Activated CD4-positive, alpha-beta memory T cell treated with anti-CD3 and anti-CD28 coated beads for 36 hours (primary cell): ENCODE measurements around the gene RPS6KA3. TPM values are rescaled to one million over a fixed set of nuclear protein-coding genes. Genes with fewer than 3 reads are reported as not detected.

Experiments
- CTCF ChIA-PET: fragments of 350-600 bp; sonication (Branson Sonifier 250); formaldehyde crosslinking; loops from one replicate; lab custom pipeline; 2021; ENCODE audit warnings: antibody characterized with exemption, inconsistent platforms; lab: Charles Lee
- POLR2A ChIA-PET: fragments of 350-600 bp; sonication (Branson Sonifier 250); formaldehyde crosslinking; loops from one replicate; lab custom pipeline; 2021; ENCODE audit warnings: antibody characterized with exemption; lab: Charles Lee
- DNase-seq: peaks from one replicate; pipeline ENCODE4 v3.0.0-alpha.2; 2020
- H3K27ac Mint-ChIP-seq: one replicate; pipeline ENCODE4 v1.8.0; 2021; ENCODE audit warnings: mixed read lengths
- H3K27me3 Mint-ChIP-seq: one replicate; pipeline ENCODE4 v1.8.0; 2021; ENCODE audit warnings: mixed read lengths
- H3K36me3 Mint-ChIP-seq: one replicate; pipeline ENCODE4 v1.8.0; 2021; ENCODE audit warnings: mixed read lengths
- H3K4me1 Mint-ChIP-seq: one replicate; pipeline ENCODE4 v1.8.0; 2021; ENCODE audit warnings: low read depth, mixed read lengths
- H3K4me3 Mint-ChIP-seq: one replicate; pipeline ENCODE4 v1.8.0; 2021; ENCODE audit warnings: mild to moderate bottlenecking, mixed read lengths
- H3K9me3 Mint-ChIP-seq: one replicate; pipeline ENCODE4 v1.8.0; 2021; ENCODE audit warnings: mixed read lengths
- intact Hi-C: fragments of 100-400 bp; cut with micrococcal nuclease; formaldehyde crosslinking; loops from one replicate; pipeline ENCODE4 v1.15.1; 2023
- total RNA-seq, 2 experiments: library from RNA; stranded (reverse); gene quantifications; one replicate each; pipeline ENCODE4 v1.2.3, GENCODE V29; 2021

RPS6KA3 gene
- total RNA-seq, 2 experiments from 2014 or later, result 51.8 to 52.0 TPM

- no peak for DNase-seq
- intact Hi-C loops, result no loop called here
- H3K4me3 Mint-ChIP-seq, result no peak overlapping the region
- CTCF ChIA-PET, result no interaction called here
- POLR2A ChIA-PET, result no interaction called here
- H3K27me3 Mint-ChIP-seq, result no peaks in the 10 kb centered on the region
- peaks cover 27% of the 10 kb centered on the region for H3K36me3 Mint-ChIP-seq
- H3K27ac Mint-ChIP-seq, result no peak overlapping the region
- peaks cover 2% of the 10 kb centered on the region for H3K9me3 Mint-ChIP-seq
- peaks cover 26% of the 10 kb centered on the region for H3K4me1 Mint-ChIP-seq
Observed at GRCh38 chrX:20231598-20231997, 35.1 kb downstream of the RPS6KA3 start.

GRCh38 chrX:20230406-20230805 is 36.3 kb downstream of the RPS6KA3 start:
- Mint-ChIP-seq H3K36me3 (peaks cover 22% of the 10 kb centered on the region), H3K4me1 (peaks cover 28% of the 10 kb centered on the region), H3K27me3 (no peaks in the 10 kb centered on the region), H3K9me3 (peaks cover 1% of the 10 kb centered on the region), H3K27ac (no peak overlapping the region), H3K4me3 (no peak overlapping the region)
- ChIA-PET CTCF (no interaction called here), POLR2A (no interaction called here)
- DNase-seq, result no peak
- intact Hi-C loops, result no loop called here

- peaks cover 16% of the 10 kb centered on the region for H3K36me3 Mint-ChIP-seq
- H3K4me1 Mint-ChIP-seq, result peaks cover 38% of the 10 kb centered on the region
- POLR2A ChIA-PET, result no interaction called here
- H3K4me3 Mint-ChIP-seq, result no peak overlapping the region
- no peak for DNase-seq
- intact Hi-C loops, result no loop called here
- CTCF ChIA-PET, result interaction anchor here (0.6 to 0.9 kb wide), 2 partner anchors 24 to 298 kb away, joined by 3 to 4 read pairs; no protein-coding TSS in a partner anchor
- no peaks in the 10 kb centered on the region for H3K27me3 Mint-ChIP-seq
- H3K9me3 Mint-ChIP-seq, result no peaks in the 10 kb centered on the region
- no peak overlapping the region for H3K27ac Mint-ChIP-seq
Observed at GRCh38 chrX:20229155-20229554, 37.6 kb downstream of the RPS6KA3 start.

- Mint-ChIP-seq H3K27ac (no peak overlapping the region), H3K4me3 (no peak overlapping the region), H3K9me3 (no peaks in the 10 kb centered on the region), H3K4me1 (peaks cover 46% of the 10 kb centered on the region), H3K27me3 (no peaks in the 10 kb centered on the region), H3K36me3 (peaks cover 12% of the 10 kb centered on the region)
- no peak for DNase-seq
- ChIA-PET POLR2A (no interaction called here), CTCF (interaction anchor here (0.6 to 0.9 kb wide), 2 partner anchors 24 to 299 kb away, joined by 3 to 4 read pairs; no protein-coding TSS in a partner anchor)
- intact Hi-C loops, result no loop called here
Observed at GRCh38 chrX:20228245-20228644, 38.5 kb downstream of the RPS6KA3 start.

GRCh38 chrX:20227116-20227515 is 39.6 kb downstream of the RPS6KA3 start:
- Mint-ChIP-seq H3K4me1 (peaks cover 48% of the 10 kb centered on the region), H3K27me3 (no peaks in the 10 kb centered on the region), H3K36me3 (peaks cover 10% of the 10 kb centered on the region), H3K4me3 (no peak overlapping the region), H3K9me3 (no peaks in the 10 kb centered on the region), H3K27ac (no peak overlapping the region)
- ChIA-PET POLR2A (no interaction called here), CTCF (no interaction called here)
- intact Hi-C loops, result no loop called here
- DNase-seq, result no peak

GRCh38 chrX:20225488-20225833 is 41.2 kb downstream of the RPS6KA3 start:
- peaks cover 53% of the 10 kb centered on the region for H3K4me1 Mint-ChIP-seq
- H3K27ac Mint-ChIP-seq, result no peak overlapping the region
- no peak for DNase-seq
- H3K36me3 Mint-ChIP-seq, result peaks cover 6% of the 10 kb centered on the region
- no peak overlapping the region for H3K4me3 Mint-ChIP-seq
- H3K27me3 Mint-ChIP-seq, result no peaks in the 10 kb centered on the region
- intact Hi-C loops, result loop anchor here (1.0 to 2.0 kb wide), 4 partner anchors 13 to 291 kb away; no protein-coding TSS in a partner anchor
- CTCF ChIA-PET, result no interaction called here
- no peaks in the 10 kb centered on the region for H3K9me3 Mint-ChIP-seq
- POLR2A ChIA-PET, result no interaction called here

GRCh38 chrX:20224814-20225487 is 41.8 kb downstream of the RPS6KA3 start:
- H3K4me3 Mint-ChIP-seq, result no peak overlapping the region
- peaks cover 2% of the 10 kb centered on the region for H3K36me3 Mint-ChIP-seq
- ChIA-PET CTCF (no interaction called here), POLR2A (no interaction called here)
- intact Hi-C loops, result loop anchor here (1.0 to 2.0 kb wide), 7 partner anchors 13 to 292 kb away; no protein-coding TSS in a partner anchor
- peaks cover 53% of the 10 kb centered on the region for H3K4me1 Mint-ChIP-seq
- peak; percentile 22 for DNase-seq
- peak overlapping the region; percentile 55 for H3K27ac Mint-ChIP-seq
- H3K9me3 Mint-ChIP-seq, result no peaks in the 10 kb centered on the region
- H3K27me3 Mint-ChIP-seq, result no peaks in the 10 kb centered on the region

GRCh38 chrX:20221902-20222301 is 44.8 kb downstream of the RPS6KA3 start:
- no peaks in the 10 kb centered on the region for H3K9me3 Mint-ChIP-seq
- CTCF ChIA-PET, result interaction anchor here (1.0 kb wide), 1 partner anchor 31 kb away, joined by 4 read pairs; no protein-coding TSS in a partner anchor
- H3K27ac Mint-ChIP-seq, result no peak overlapping the region
- POLR2A ChIA-PET, result no interaction called here
- intact Hi-C loops, result no loop called here
- no peaks in the 10 kb centered on the region for H3K27me3 Mint-ChIP-seq
- peaks cover 3% of the 10 kb centered on the region for H3K36me3 Mint-ChIP-seq
- peaks cover 61% of the 10 kb centered on the region for H3K4me1 Mint-ChIP-seq
- no peak overlapping the region for H3K4me3 Mint-ChIP-seq
- no peak for DNase-seq

GRCh38 chrX:20218836-20219505 is 47.7 kb downstream of the RPS6KA3 start:
- POLR2A ChIA-PET, result no interaction called here
- Mint-ChIP-seq H3K36me3 (peaks cover 3% of the 10 kb centered on the region), H3K4me1 (peaks cover 48% of the 10 kb centered on the region), H3K9me3 (no peaks in the 10 kb centered on the region), H3K4me3 (no peak overlapping the region), H3K27ac (no peak overlapping the region), H3K27me3 (no peaks in the 10 kb centered on the region)
- DNase-seq, result no peak
- intact Hi-C loops, result no loop called here
- CTCF ChIA-PET, result no interaction called here

GRCh38 chrX:20217906-20218305 is 48.8 kb downstream of the RPS6KA3 start:
- ChIA-PET POLR2A (no interaction called here), CTCF (no interaction called here)
- Mint-ChIP-seq H3K27ac (no peak overlapping the region), H3K36me3 (peaks cover 3% of the 10 kb centered on the region), H3K27me3 (no peaks in the 10 kb centered on the region), H3K9me3 (no peaks in the 10 kb centered on the region), H3K4me3 (no peak overlapping the region), H3K4me1 (peaks cover 48% of the 10 kb centered on the region)
- DNase-seq, result no peak
- intact Hi-C loops, result no loop called here

GRCh38 chrX:20217271-20217670 is 49.4 kb downstream of the RPS6KA3 start:
- POLR2A ChIA-PET, result no interaction called here
- no peak overlapping the region for H3K27ac Mint-ChIP-seq
- H3K9me3 Mint-ChIP-seq, result no peaks in the 10 kb centered on the region
- no peaks in the 10 kb centered on the region for H3K27me3 Mint-ChIP-seq
- no peak overlapping the region for H3K4me3 Mint-ChIP-seq
- H3K36me3 Mint-ChIP-seq, result peaks cover 3% of the 10 kb centered on the region
- intact Hi-C loops, result no loop called here
- no peak for DNase-seq
- CTCF ChIA-PET, result no interaction called here
- peaks cover 54% of the 10 kb centered on the region for H3K4me1 Mint-ChIP-seq

GRCh38 chrX:20215565-20215964 is 51.1 kb downstream of the RPS6KA3 start:
- H3K9me3 Mint-ChIP-seq, result no peaks in the 10 kb centered on the region
- H3K4me3 Mint-ChIP-seq, result no peak overlapping the region
- H3K27ac Mint-ChIP-seq, result no peak overlapping the region
- intact Hi-C loops, result no loop called here
- peaks cover 2% of the 10 kb centered on the region for H3K36me3 Mint-ChIP-seq
- ChIA-PET POLR2A (no interaction called here), CTCF (no interaction called here)
- no peaks in the 10 kb centered on the region for H3K27me3 Mint-ChIP-seq
- peaks cover 58% of the 10 kb centered on the region for H3K4me1 Mint-ChIP-seq
- DNase-seq, result no peak
